ENCODE results near the gene RNF151. TPM values are rescaled to one million over a fixed set of nuclear protein-coding genes. Genes with fewer than 3 reads are reported as not detected.

Gene RNF151
- total and polyA plus RNA-seq, 2 donors (not counting 1 experiment from before 2014, with no cell fraction given) = not detected

GRCh38 chr16:1920727-1921171 lies 45.9 kb upstream of the RNF151 start:
- peak; percentile 67 for TF ChIP-seq EZH2 (IDR thresholded peaks at IDR 0.05; ENCODE audit: low read length, missing control alignments)
- TF ChIP-seq CTCF (conservative IDR thresholded peaks at IDR 0.05 in 1 of 2, IDR thresholded peaks at IDR 0.05 in 1 of 2; ENCODE audit: low read depth in 1 of 2, low read length in 2 of 2) = no peak
- H4K20me1 ChIP-seq (ENCODE audit: control insufficient read depth, extremely low read depth, insufficient read depth, low read length) = no peaks in the 10 kb centered on the region
- no peaks in the 10 kb centered on the region for H3K9me3 ChIP-seq (ENCODE audit: control insufficient read depth, insufficient read depth, low read depth, low read length)
- no peaks in the 10 kb centered on the region for H3K79me2 ChIP-seq (ENCODE audit: control insufficient read depth, insufficient read depth, low read length)
- H3K4me1 ChIP-seq (ENCODE audit: control insufficient read depth, extremely low read depth, insufficient read depth, low read length) = peaks cover 4% of the 10 kb centered on the region
- H3K9ac ChIP-seq (ENCODE audit: insufficient read depth, low read length) = no peak overlapping the region
- no peaks in the 10 kb centered on the region for H3K36me3 ChIP-seq (ENCODE audit: control insufficient read depth, insufficient read depth, low read length)
- no peak overlapping the region for H3K4me3 ChIP-seq (replicated peaks in 1 of 4; ENCODE audit: control extremely low read depth in 1 of 4, insufficient read depth in 1 of 4, low read depth in 3 of 4, low read length in 4 of 4)
- no peak overlapping the region for H2AFZ ChIP-seq (ENCODE audit: low read length)
- no peak overlapping the region for H3K27ac ChIP-seq (ENCODE audit: insufficient read depth, low read length)
- peaks cover 57% of the 10 kb centered on the region for H3K27me3 ChIP-seq (ENCODE audit: control insufficient read depth, insufficient read depth, low read length)
- no peak overlapping the region for H3K4me2 ChIP-seq (ENCODE audit: extremely low read depth, insufficient read depth, low read length)
- peak in 1 of 2 donors; percentile 4 for DNase-seq (ENCODE audit: low read depth in 2 of 2)

GRCh38 chr16:1922357-1922756 lies 44.3 kb upstream of the RNF151 start:
- TF ChIP-seq EZH2 (IDR thresholded peaks at IDR 0.05; ENCODE audit: low read length, missing control alignments) (no peak), CTCF (conservative IDR thresholded peaks at IDR 0.05 in 1 of 2, IDR thresholded peaks at IDR 0.05 in 1 of 2; ENCODE audit: low read depth in 1 of 2, low read length in 2 of 2) (no peak)
- Histone ChIP-seq H2AFZ (ENCODE audit: low read length) (no peak overlapping the region), H3K9ac (ENCODE audit: insufficient read depth, low read length) (no peak overlapping the region), H3K4me2 (ENCODE audit: extremely low read depth, insufficient read depth, low read length) (no peak overlapping the region), H4K20me1 (ENCODE audit: control insufficient read depth, extremely low read depth, insufficient read depth, low read length) (no peaks in the 10 kb centered on the region), H3K4me1 (ENCODE audit: control insufficient read depth, extremely low read depth, insufficient read depth, low read length) (peaks cover 4% of the 10 kb centered on the region), H3K4me3 (replicated peaks in 1 of 4; ENCODE audit: control extremely low read depth in 1 of 4, insufficient read depth in 1 of 4, low read depth in 3 of 4, low read length in 4 of 4) (no peak overlapping the region), H3K79me2 (ENCODE audit: control insufficient read depth, insufficient read depth, low read length) (no peaks in the 10 kb centered on the region), H3K9me3 (ENCODE audit: control insufficient read depth, insufficient read depth, low read depth, low read length) (no peaks in the 10 kb centered on the region), H3K27ac (ENCODE audit: insufficient read depth, low read length) (no peak overlapping the region), H3K36me3 (ENCODE audit: control insufficient read depth, insufficient read depth, low read length) (no peaks in the 10 kb centered on the region), H3K27me3 (ENCODE audit: control insufficient read depth, insufficient read depth, low read length) (peaks cover 44% of the 10 kb centered on the region)
- no peak for DNase-seq (ENCODE audit: low read depth in 2 of 2)

GRCh38 chr16:1923299-1924034 lies 43.2 kb upstream of the RNF151 start:
- no peaks in the 10 kb centered on the region for H4K20me1 ChIP-seq (ENCODE audit: control insufficient read depth, extremely low read depth, insufficient read depth, low read length)
- TF ChIP-seq EZH2 (IDR thresholded peaks at IDR 0.05; ENCODE audit: low read length, missing control alignments) (no peak), CTCF (conservative IDR thresholded peaks at IDR 0.05 in 1 of 2, IDR thresholded peaks at IDR 0.05 in 1 of 2; ENCODE audit: low read depth in 1 of 2, low read length in 2 of 2) (peak in 1 of 2 donors; percentile 31)
- no peak overlapping the region for H3K27ac ChIP-seq (ENCODE audit: insufficient read depth, low read length)
- peak; percentile 21 to 36 for DNase-seq (ENCODE audit: low read depth in 2 of 2)
- no peaks in the 10 kb centered on the region for H3K79me2 ChIP-seq (ENCODE audit: control insufficient read depth, insufficient read depth, low read length)
- no peak overlapping the region for H3K9ac ChIP-seq (ENCODE audit: insufficient read depth, low read length)
- peaks cover 4% of the 10 kb centered on the region for H3K4me1 ChIP-seq (ENCODE audit: control insufficient read depth, extremely low read depth, insufficient read depth, low read length)
- H3K4me2 ChIP-seq (ENCODE audit: extremely low read depth, insufficient read depth, low read length) = no peak overlapping the region
- H3K36me3 ChIP-seq (ENCODE audit: control insufficient read depth, insufficient read depth, low read length) = no peaks in the 10 kb centered on the region
- H2AFZ ChIP-seq (ENCODE audit: low read length) = no peak overlapping the region
- no peaks in the 10 kb centered on the region for H3K9me3 ChIP-seq (ENCODE audit: control insufficient read depth, insufficient read depth, low read depth, low read length)
- peaks cover 39% of the 10 kb centered on the region for H3K27me3 ChIP-seq (ENCODE audit: control insufficient read depth, insufficient read depth, low read length)
- H3K4me3 ChIP-seq (replicated peaks in 1 of 4; ENCODE audit: control extremely low read depth in 1 of 4, insufficient read depth in 1 of 4, low read depth in 3 of 4, low read length in 4 of 4) = no peak overlapping the region
